HT-29 (cell line): ENCODE results near the gene SERPINB10. TPM values are rescaled to one million over a fixed set of nuclear protein-coding genes. Genes with fewer than 3 reads are reported as not detected.
A peak's percentile ranks its signal among the peaks of the same experiment; 100 is the strongest.

ENCODE experiments used
- DNase-seq: peaks from one replicate; pipeline ENCODE4 v3.0.0-alpha.2; 2015; ENCODE audit warnings: low spot score
- total RNA-seq: library from RNA; depleted of rRNA; stranded (reverse); fragments of >200 nt; shearing (Covaris generic); gene quantifications from 2 replicates; pipeline ENCODE4 v1.2.3, GENCODE V29; 2014

The SERPINB10 gene
- total RNA-seq, 1 experiment from 2014 or later = not detected

DNA sequence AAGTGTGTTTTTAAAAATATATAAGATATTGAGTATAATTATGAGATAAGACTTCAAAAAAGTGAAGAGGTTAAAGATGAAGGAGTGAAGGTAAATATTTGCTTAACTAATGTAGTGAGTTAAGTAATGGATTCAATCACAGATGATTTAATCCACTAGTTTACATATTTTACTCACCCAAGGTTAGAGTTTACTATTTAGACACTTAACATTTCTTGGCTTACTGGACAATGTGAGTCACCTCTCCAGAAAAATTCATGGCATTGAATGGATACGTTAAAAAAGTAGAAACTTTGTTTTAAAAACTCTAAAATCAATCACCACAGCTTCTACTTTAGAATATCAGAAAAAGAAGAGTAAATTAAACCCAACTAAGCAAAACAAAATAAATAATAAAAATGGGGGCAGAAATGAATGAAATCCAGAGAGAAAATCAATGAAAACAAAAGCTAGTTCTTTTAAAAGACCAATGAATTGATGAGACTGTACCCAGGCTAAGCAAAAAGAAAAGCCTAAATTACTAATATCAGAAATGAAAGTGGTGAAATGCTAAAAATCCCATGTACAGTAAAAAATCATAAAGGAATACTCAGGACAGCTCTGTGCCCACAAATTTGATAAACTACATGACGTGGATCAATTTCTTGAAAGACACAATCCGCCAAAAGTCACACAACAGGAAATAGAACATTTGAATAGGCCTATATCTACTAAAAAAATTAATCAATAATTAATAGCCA lies 39.5 kb downstream of the SERPINB10 start:
- DNase-seq = no peak

GRCh38 chr18:63949068-63949737 lies 41.4 kb downstream of the SERPINB10 start, which contains the start of gene HMSD:
HMSD (plus strand) TSS chr18:63949301; CDS start chr18:63953456, 4,155 bp downstream.
- DNase-seq = peak; percentile 28

GRCh38 chr18:63951302-63951705 lies 43.5 kb downstream of the SERPINB10 start:
- no peak for DNase-seq

DNA sequence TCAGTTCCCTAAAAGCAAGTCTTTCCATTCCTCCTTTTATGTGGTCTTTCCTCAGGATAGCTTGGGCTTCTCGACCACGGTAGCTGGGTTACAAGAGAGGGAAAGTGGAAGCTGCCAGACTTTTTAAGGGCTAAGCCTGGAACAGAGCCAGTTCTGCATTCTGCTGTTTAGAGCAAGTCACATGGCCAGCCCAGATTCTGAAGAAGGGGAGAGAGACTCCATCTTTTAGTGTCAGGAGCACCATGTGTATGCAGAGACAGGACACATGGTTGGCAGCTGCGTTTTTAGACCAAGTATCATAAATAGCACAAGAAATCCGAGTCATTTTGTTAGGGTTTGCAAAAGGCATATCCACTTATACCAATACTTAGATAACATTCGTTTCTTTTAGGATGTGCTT lies 46.1 kb downstream of the SERPINB10 start:
- DNase-seq = no peak

DNA sequence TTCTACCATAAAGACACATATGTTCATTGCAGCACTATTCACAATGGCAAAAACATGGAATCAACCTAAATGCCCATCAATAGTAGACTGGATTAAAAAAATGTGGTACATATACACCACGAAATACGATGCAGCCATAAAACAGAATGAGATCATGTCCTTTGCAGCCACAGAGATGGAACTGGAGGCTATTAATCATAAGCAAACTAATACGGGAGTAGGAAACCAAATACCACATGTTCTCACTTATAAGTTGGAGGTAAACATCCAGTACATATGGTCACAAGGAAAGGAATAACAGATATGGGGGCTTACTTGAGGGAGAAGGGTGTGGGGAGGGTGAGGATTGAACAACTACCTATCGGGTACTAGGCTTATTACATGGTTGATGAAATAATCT lies 49.0 kb downstream of the SERPINB10 start:
- no peak for DNase-seq

DNA sequence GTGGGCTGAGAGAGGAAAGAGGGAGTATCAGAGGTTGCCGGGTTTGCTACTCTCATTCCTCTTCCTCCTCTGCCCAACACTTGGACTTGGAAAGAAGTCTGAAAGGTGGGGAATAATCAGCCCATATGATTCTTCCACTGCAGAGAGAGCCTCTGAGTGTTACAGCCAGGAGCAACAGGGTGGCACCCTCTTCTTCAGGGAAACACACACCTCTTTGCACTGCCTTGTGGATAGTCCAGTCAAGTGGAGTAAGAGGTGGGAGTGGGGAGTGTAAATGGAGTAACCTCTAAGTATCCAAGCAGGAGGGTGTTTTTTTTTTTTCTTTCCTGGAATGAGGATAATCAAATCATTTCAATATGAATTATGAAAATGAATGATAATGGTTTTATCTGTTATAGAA lies 53.1 kb downstream of the SERPINB10 start:
- no peak for DNase-seq

GRCh38 chr18:63961435-63961980 lies 53.8 kb downstream of the SERPINB10 start:
- no peak for DNase-seq

GRCh38 chr18:63962137-63962536 lies 54.4 kb downstream of the SERPINB10 start:
- no peak for DNase-seq

DNA sequence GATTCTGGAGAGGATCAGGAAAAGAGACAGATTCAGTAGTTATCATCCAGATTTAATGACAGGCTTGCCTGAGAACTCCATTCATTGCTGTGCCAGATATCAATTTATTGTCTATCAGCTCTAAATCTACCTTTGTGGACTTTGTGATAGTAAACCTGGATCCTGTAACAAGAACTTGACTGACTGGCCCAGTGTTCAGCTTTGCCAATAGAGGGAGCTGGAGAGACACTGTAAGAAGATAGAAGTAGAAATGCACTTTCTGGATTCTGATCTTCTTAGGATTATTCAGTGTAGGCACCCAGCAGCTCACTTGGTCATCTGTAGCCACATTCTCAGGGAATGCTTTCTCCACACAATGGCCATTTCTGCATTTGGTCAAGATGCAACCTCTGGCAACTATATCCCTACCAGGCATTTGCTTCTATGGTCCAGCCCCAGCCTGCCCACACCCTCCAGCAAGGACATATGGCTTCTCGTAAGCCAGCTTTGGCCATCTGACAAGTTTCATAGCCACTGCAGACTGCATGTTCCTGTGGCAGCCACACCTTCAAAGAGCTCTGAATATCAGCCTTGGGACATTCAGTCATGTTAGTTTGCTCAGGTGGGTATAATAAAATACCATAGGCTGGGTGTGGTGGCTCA lies 56.0 kb downstream of the SERPINB10 start:
- DNase-seq = peak; percentile 62

DNA sequence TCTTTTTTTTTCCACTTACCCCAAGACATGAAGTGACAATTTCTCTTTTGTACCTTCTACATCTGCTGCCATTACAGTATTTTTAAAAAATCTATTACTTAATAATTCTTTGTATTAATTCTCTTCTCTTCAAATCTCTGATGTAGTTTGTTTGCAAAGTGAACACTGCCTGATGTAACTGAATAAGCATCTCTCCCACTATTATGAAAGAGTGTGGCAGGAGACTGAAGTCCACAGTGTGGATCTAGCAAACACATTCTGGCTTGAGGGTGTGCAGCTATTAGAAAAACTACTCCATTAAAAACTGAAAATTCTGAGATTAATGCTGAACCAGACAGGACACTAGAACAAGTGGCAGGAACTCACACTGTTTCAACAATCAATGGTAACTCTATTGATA lies 57.1 kb downstream of the SERPINB10 start:
- no peak for DNase-seq

GRCh38 chr18:63965716-63966330 lies 58.1 kb downstream of the SERPINB10 start:
- no peak for DNase-seq

- peak; percentile 82 for DNase-seq
Observed at GRCh38 chr18:63969942-63970808, 62.4 kb downstream of the SERPINB10 start, which contains the start of gene SERPINB8. SERPINB8 (plus strand) TSS chr18:63970081; CDS start chr18:63978309, 8,228 bp downstream.

GRCh38 chr18:63970809-63971205 lies 63.0 kb downstream of the SERPINB10 start:
- peak; percentile 44 for DNase-seq

DNA sequence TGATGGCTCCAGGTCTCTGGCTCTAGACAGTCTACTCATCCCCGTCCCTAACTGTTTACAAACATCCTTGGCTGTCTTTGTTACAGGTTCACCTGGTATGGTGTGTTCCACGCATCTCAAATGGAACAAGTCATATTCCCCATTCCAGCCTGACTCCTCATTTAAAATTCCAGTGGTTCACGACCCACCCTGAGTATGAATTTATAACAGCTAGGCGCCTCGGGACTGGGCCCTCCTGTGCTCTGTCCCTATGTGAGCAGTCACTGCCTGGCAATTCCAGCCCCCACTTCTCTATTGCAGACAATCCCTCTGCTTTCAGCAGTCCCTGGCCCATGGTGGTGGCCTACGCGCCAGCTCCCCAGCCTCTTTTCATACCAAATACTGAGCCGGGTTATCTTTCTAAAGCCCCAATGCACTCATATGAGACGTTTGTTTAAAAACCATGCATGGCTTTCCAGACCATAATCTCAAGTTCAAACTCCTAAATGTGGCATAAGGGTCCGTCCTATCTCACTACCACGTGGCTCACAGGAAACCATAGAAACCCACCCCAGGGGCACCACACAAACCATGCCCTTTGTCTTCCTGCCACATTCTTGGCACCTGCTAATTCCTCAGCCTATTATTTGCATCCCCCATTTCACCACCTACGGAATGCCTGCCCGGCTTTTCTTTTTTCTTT lies 63.7 kb downstream of the SERPINB10 start:
- DNase-seq = peak; percentile 18

DNA sequence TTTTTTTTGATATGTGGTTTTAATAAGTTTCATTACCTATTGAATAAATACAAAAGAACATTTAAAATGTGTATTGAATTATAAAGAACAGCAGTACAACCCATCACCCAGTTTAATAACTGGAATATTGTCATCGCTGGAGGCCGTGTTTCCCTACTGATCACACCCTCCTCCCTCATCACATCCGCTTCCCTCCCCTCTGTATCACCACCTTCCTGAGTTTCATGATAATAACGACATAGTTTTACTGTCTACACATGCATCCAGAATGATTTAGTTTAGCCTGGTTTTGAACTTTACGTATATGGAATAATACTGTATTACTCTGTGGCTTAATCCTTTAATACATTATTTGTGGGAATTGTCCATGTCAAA lies 64.2 kb downstream of the SERPINB10 start:
- DNase-seq = no peak

DNA sequence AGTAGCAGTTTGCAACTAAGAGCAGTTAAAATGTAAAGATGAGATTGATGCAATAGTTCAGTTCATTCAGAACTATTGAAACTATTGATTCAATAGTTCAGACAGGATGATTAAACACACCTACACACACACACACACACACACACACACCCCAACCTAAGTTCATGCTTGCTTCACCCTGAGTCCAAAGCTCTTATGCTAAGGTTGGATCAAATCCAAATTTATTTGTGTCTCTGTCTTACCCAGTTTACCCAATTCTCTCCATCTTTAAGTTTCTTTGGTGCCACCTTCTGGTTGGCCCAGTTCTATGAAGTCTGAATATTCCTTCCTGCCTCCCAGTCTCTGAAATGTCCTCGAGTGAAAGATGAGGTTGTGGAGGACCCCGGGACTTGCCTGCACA lies 67.2 kb downstream of the SERPINB10 start:
- peak; percentile 39 for DNase-seq

- DNase-seq = no peak
Observed at GRCh38 chr18:63975628-63976027, 67.9 kb downstream of the SERPINB10 start.

GRCh38 chr18:63977040-63977439 lies 69.3 kb downstream of the SERPINB10 start:
- DNase-seq = no peak

DNA sequence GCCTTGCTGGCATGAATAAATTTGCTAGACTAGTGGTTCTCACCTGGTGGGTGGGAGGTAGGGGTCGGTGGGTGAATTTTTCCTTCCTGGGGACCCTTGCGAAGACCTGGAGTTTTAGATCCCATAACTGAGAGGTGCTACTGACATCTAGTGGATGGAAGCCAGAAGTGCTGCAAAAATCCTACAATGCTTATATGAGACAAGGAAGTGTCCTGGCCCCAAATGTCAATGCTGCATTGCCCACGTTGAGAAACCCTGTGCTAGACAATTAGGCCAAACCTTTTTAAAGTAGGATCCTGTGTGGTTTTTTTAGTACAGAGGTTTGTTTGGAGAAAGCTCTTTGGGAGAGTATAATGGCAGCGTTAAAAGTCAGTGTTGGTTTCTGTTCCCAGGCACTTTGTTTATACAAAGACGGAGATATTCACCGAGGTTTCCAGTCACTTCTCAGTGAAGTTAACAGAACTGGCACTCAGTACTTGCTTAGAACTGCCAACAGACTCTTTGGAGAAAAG lies 71.7 kb downstream of the SERPINB10 start:
- DNase-seq = peak; percentile 44

DNA sequence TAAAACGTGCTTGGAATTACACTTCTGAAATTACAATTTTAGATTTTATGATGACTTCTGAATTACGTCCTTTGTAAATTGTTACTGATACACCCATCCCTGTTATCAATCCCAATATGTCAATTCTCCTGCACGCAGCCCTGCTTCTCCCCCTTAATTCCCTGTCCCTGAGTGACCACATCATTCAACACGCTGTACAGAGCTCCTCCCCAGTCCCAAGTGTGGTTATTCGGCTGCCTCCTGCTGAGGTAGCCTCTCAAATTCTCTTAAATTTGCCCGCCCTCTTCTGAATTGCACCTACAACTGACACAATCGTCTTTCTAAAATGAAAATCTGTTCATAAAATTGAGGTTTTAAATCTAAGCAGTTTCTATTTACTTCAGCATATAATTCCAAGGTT lies 72.3 kb downstream of the SERPINB10 start:
- DNase-seq = no peak
